HEK293 (cell line): ENCODE measurements around the gene OR10R2.

Experiments
- ATF2 ChIP-seq: fragments of 450-650 bp; formaldehyde crosslinking; IDR thresholded peaks from 2 replicates; pipeline ENCODE4 v1.5.1; 2016; ENCODE audit warnings: missing biosample characterization, missing genetic modification characterization, low read depth
- CTCF ChIP-seq: fragments of 450-650 bp; formaldehyde crosslinking; IDR thresholded peaks from 2 replicates; pipeline ENCODE4 v1.5.1; 2016; ENCODE audit warnings: missing biosample characterization, missing genetic modification characterization
- PRDM1 ChIP-seq: fragments of 450-650 bp; formaldehyde crosslinking; IDR thresholded peaks from 2 replicates; pipeline ENCODE4; 2016; ENCODE audit warnings: missing biosample characterization, missing genetic modification characterization
- PRDM10 ChIP-seq: fragments of 450-650 bp; formaldehyde crosslinking; IDR thresholded peaks from 2 replicates; pipeline ENCODE4 v1.5.1; 2016; ENCODE audit warnings: missing biosample characterization, missing genetic modification characterization
- REST ChIP-seq: fragments of 450-650 bp; formaldehyde crosslinking; IDR thresholded peaks from 2 replicates; pipeline ENCODE4 v1.5.1; 2016; ENCODE audit warnings: missing biosample characterization, missing genetic modification characterization
- ZBTB20 ChIP-seq: fragments of 450-650 bp; formaldehyde crosslinking; IDR thresholded peaks from 2 replicates; pipeline ENCODE4 v1.5.1; 2016; ENCODE audit warnings: missing biosample characterization, missing genetic modification characterization
- ZNF114 ChIP-seq: fragments of 450-650 bp; formaldehyde crosslinking; IDR thresholded peaks from 2 replicates; pipeline ENCODE4 v1.5.0; 2017; ENCODE audit warnings: missing biosample characterization, missing genetic modification characterization
- ZNF140 ChIP-seq: fragments of 450-650 bp; formaldehyde crosslinking; IDR thresholded peaks from 2 replicates; pipeline ENCODE4 v1.5.1; 2016; ENCODE audit warnings: missing biosample characterization, missing genetic modification characterization
- ZNF175 ChIP-seq: fragments of 450-650 bp; formaldehyde crosslinking; IDR thresholded peaks from 2 replicates; pipeline ENCODE4 v1.5.1; 2016; ENCODE audit warnings: missing biosample characterization, missing genetic modification characterization
- ZNF488 ChIP-seq: fragments of 450-650 bp; formaldehyde crosslinking; IDR thresholded peaks from 2 replicates; pipeline ENCODE4 v1.5.1; 2016; ENCODE audit warnings: missing biosample characterization, missing genetic modification characterization
- ZNF596 ChIP-seq: fragments of 450-650 bp; IDR thresholded peaks from 2 replicates; pipeline ENCODE4 v1.5.0; 2018; ENCODE audit warnings: missing biosample characterization, mild to moderate bottlenecking, missing genetic modification characterization, moderate library complexity
- ZNF610 ChIP-seq: fragments of 450-650 bp; formaldehyde crosslinking; IDR thresholded peaks from 2 replicates; pipeline ENCODE4 v1.5.1; 2016; ENCODE audit warnings: missing biosample characterization, missing genetic modification characterization, borderline replicate concordance

GRCh38 chr1:158425027-158425426, 47.0 kb upstream of the OR10R2 start:
- TF ChIP-seq REST (tag by site-specific recombination) = no peak
- no peak for TF ChIP-seq CTCF (tag by site-specific recombination)
- no peak for TF ChIP-seq ZNF610 (tag by site-specific recombination)
- no peak for TF ChIP-seq ZNF596
- TF ChIP-seq ZNF140 (tag by site-specific recombination) = no peak
- no peak for TF ChIP-seq ZNF114 (tag by site-specific recombination)
- no peak for TF ChIP-seq PRDM1
- TF ChIP-seq ZNF175 (tag by site-specific recombination) = no peak
- no peak for TF ChIP-seq ZBTB20 (tag by site-specific recombination)
- no peak for TF ChIP-seq ATF2 (tag by site-specific recombination)
- no peak for TF ChIP-seq PRDM10 (tag by site-specific recombination)
- TF ChIP-seq ZNF488 (tag by site-specific recombination) = no peak
